Vagina (tissue), 2 donors: ENCODE measurements around the gene LARP1.

Experiments
- POLR2A ChIP-seq, 2 donors: fragments of 450-650 bp; IDR thresholded peaks; one replicate each; pipeline ENCODE4 v1.6.1; 2017; ENCODE audit warnings: antibody characterized with exemption in 2 of 2, mild to moderate bottlenecking in 2 of 2, moderate library complexity in 2 of 2
- POLR2AphosphoS5 ChIP-seq, 2 donors: sonication (generic); formaldehyde crosslinking; IDR thresholded peaks; one replicate each; pipeline ENCODE4 v1.9.0; 2017; ENCODE audit warnings: antibody characterized with exemption in 2 of 2, mild to moderate bottlenecking in 2 of 2, low read depth in 1 of 2; ENCODE audit not compliant: insufficient read depth in 1 of 2
- TF ChIP-seq, protein P1 (sequence below), 3 experiments: fragments of 450-650 bp in 2 of 3; fragments of 200-600 bp in 1 of 3; sonication (generic) in 1 of 3; IDR thresholded peaks; one replicate each; pipeline ENCODE4 v1.5.1; 2017 to 2019; ENCODE audit warnings: antibody characterized with exemption in 3 of 3, mild to moderate bottlenecking in 2 of 3, moderate library complexity in 2 of 3

DNA sequence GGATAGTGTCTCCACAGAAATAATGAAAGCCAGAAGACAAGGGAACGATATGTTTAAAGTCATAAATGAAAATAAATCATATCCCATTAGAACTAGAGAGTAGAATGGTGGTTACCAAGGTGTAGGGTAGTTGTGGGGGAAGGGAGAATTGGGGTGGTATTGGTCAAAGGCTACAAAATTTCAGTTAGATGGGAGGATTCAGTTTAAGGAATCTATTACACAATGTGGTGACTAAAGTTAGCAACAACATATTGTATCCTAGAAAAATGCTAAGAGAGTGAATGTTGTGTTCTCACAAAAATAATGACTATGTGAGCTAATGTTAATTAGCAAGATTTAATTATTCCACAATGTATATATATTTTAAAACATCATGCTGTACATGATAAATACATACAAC, 27.8 kb upstream of the LARP1 start:
- TF ChIP-seq, protein P1, sequence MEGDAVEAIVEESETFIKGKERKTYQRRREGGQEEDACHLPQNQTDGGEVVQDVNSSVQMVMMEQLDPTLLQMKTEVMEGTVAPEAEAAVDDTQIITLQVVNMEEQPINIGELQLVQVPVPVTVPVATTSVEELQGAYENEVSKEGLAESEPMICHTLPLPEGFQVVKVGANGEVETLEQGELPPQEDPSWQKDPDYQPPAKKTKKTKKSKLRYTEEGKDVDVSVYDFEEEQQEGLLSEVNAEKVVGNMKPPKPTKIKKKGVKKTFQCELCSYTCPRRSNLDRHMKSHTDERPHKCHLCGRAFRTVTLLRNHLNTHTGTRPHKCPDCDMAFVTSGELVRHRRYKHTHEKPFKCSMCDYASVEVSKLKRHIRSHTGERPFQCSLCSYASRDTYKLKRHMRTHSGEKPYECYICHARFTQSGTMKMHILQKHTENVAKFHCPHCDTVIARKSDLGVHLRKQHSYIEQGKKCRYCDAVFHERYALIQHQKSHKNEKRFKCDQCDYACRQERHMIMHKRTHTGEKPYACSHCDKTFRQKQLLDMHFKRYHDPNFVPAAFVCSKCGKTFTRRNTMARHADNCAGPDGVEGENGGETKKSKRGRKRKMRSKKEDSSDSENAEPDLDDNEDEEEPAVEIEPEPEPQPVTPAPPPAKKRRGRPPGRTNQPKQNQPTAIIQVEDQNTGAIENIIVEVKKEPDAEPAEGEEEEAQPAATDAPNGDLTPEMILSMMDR (IDR thresholded peaks at IDR 0.05): no peak
- TF ChIP-seq POLR2AphosphoS5 (IDR thresholded peaks at IDR 0.05; ENCODE audit: insufficient read depth in 1 of 2, low read depth in 1 of 2) (no peak), POLR2A (IDR thresholded peaks at IDR 0.05) (no peak)
